Gastroesophageal sphincter (tissue), 3 donors: ENCODE data around the gene TNFSF12.

ENCODE experiments used
- EP300 ChIP-seq: sonication (generic); formaldehyde crosslinking; IDR thresholded peaks from one replicate; pipeline ENCODE4 v1.6.1; 2017; ENCODE audit warnings: antibody characterized with exemption, mild to moderate bottlenecking
- POLR2A ChIP-seq, 2 donors: fragments of 450-650 bp; IDR thresholded peaks; one replicate each; pipeline ENCODE4 v1.6.1; 2017; ENCODE audit warnings: antibody characterized with exemption in 2 of 2, mild to moderate bottlenecking in 2 of 2, moderate library complexity in 1 of 2
- POLR2AphosphoS5 ChIP-seq: sonication (generic); formaldehyde crosslinking; IDR thresholded peaks from one replicate; pipeline ENCODE4 v1.6.1; 2017; ENCODE audit warnings: antibody characterized with exemption
- TF ChIP-seq, protein P1 (sequence below), 4 experiments: fragments of 200-600 bp in 2 of 4; fragments of 450-650 bp in 2 of 4; sonication (generic) in 1 of 4; IDR thresholded peaks; one replicate each; pipeline ENCODE4 v1.5.1; 2017 to 2019; ENCODE audit warnings: antibody characterized with exemption in 4 of 4, mild to moderate bottlenecking in 2 of 4, moderate library complexity in 2 of 4

DNA sequence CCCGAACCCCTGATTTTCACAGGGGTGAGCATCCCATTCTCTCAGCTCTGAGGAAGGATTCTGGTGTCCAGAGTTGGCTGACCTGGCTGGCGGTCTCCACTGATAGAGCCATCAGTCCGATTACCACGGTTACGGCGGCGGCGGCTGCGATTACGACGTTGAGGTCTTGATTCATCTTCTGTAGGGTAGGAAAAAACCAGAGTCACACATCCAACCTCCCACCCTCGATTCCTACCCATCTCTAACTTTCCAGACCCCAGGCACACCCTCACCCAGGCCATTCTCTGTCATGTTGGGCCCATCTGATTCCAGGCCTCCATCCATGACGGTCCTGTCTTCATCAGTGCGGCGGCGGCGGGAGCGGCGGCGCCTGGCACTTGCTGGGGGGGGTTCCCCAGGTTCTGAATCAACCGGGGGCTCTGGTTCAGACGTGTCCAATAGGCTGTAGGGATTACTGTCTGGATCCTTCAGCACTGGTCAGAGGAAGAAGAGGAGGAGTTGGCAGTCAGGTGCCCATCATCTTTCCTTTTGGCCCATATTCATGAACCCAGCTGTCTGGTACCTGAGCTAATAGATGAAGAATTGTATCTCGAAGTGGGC is 43.7 kb downstream of the TNFSF12 start:
- TF ChIP-seq, protein P1, sequence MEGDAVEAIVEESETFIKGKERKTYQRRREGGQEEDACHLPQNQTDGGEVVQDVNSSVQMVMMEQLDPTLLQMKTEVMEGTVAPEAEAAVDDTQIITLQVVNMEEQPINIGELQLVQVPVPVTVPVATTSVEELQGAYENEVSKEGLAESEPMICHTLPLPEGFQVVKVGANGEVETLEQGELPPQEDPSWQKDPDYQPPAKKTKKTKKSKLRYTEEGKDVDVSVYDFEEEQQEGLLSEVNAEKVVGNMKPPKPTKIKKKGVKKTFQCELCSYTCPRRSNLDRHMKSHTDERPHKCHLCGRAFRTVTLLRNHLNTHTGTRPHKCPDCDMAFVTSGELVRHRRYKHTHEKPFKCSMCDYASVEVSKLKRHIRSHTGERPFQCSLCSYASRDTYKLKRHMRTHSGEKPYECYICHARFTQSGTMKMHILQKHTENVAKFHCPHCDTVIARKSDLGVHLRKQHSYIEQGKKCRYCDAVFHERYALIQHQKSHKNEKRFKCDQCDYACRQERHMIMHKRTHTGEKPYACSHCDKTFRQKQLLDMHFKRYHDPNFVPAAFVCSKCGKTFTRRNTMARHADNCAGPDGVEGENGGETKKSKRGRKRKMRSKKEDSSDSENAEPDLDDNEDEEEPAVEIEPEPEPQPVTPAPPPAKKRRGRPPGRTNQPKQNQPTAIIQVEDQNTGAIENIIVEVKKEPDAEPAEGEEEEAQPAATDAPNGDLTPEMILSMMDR (IDR thresholded peaks at IDR 0.05), result no peak
- TF ChIP-seq POLR2A (IDR thresholded peaks at IDR 0.05) (no peak), EP300 (no peak), POLR2AphosphoS5 (no peak)
